Airway epithelial cell (primary cell): Measurements from ENCODE around the gene KLK13. TPM values are rescaled to one million over a fixed set of nuclear protein-coding genes. Genes with fewer than 3 reads are reported as not detected.

Experiments used
- total RNA-seq: library from RNA; depleted of rRNA; stranded (reverse); fragments of >200 nt; gene quantifications from 2 replicates; pipeline ENCODE4 v1.2.3, GENCODE V29; 2015

Gene KLK13, protein sequence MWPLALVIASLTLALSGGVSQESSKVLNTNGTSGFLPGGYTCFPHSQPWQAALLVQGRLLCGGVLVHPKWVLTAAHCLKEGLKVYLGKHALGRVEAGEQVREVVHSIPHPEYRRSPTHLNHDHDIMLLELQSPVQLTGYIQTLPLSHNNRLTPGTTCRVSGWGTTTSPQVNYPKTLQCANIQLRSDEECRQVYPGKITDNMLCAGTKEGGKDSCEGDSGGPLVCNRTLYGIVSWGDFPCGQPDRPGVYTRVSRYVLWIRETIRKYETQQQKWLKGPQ
- 1.3 and 1.5 TPM in 2 replicates for total RNA-seq

DNA sequence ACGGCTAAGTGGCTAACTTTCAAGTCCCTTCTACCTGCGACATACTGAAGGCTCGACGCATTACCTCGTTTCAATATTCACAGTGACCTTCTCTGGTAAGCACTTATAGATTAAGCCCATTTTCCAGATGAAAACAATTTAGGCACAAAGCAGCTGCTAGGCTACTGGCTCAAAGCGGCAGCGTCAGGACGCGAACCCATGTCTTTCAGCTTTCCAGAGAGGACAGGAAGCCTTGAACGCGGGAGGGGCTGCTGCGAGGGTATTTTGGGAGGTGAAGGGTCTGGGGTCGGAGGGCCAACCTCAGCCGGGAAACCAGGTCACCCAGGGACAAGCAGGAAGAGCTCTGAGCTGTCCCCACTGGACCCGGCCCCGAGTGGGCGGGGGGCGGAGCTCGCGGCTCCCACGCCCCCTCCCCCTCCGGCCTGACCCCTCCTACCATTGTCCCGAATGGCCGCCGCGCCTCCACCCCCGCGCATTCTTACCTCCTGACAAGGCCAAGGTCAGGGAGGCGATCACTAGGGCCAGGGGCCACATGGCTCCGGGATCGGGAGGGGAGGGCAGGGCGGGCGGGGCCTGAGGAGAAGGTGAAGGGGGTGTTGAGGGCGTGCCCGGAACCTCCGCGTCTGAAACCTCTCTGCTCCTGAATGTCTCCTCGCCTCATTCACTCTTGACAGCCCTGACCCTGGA, at the start of gene KLK13:
KLK13 (minus strand) TSS at position 559 of the 687 bp plus-strand sequence; CDS start at position 534, 25 bp downstream.

DNA sequence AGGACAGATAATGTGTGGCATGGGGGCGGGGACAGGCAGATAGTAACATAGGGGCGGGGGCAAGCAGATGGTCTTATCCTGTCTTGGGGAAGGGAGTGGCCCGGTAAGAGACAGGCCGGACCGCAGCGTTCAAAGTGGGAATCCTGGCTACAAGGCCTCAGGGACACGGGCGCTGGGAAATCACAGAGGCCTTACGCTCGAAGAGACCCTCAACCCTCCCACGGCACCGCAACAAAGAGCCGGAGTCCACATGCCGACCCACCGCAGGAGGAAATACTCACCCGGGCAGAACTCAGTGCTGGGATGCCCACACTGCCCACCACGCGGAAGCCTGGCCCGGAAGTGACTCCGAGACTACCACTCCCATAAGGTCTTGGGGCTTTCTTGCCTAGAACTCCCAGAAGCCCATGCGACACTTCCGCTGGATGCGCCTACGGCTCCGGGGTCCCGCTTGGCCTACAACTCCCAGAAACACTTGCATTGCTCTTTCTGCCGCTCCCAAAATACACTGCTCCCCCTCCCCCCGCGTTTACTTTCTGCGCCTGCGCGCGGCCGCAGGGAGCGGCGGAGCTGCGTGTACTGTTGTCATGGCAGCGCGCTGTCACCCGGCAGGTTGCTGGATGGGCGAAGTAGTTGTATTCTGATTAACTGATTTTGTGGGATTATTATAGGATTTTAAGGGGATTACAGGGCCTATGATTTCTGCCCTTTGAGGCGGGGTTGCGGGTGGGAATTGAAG, 43.3 kb upstream of the KLK13 start, which contains the start of gene CTU1:
CTU1 (minus strand) TSS at position 344 of the 739 bp plus-strand sequence. CDS start 3,840 bp downstream, outside the sequence.

DNA sequence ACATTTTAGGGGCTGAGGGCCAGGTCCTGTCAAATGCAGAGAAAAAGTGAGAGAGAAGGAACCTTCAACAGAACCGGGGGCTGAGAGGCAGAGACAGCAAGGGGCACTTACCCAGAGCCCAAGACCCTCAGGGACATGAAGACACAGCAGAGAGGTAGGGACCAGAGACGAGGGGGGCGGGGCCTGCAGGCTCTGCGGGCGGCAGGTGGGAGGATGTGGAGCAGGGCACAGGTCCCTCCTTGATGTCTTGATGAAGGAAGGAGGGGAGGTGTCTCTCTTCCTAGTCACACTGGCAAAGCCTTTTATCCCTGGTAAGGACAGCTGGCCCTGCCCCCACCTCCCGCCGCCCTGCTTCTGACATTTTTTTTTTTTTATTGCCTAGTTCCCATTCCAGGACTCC, 17.7 kb upstream of the KLK13 start, which contains the start of gene KLK14:
KLK14 (minus strand) TSS at position 277 of the 400 bp plus-strand sequence; CDS start at position 4, 273 bp downstream.

DNA sequence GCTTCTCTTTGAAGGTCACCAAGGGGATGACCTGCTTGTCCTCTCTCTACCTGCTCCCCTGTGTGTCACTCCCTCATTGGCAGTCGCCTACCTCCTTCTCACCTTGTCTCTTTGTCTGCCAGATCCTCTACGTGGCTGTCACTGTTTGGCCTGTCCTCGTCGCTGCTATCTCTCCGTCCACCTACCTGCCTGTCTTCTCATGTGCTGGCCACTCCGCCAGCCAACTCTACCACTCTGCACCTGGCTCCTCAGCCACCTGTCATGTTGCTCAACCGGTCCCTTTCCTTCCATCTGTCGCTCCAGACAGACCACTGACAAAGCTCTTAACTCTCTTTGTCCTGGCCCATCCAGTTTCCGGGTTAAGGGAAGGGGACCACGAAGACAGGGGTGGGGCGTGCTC, 30.2 kb downstream of the KLK13 start, which contains the start of gene KLK12:
KLK12 (minus strand) TSS at position 299 of the 400 bp plus-strand sequence. CDS start 381 bp downstream, outside the sequence.

DNA sequence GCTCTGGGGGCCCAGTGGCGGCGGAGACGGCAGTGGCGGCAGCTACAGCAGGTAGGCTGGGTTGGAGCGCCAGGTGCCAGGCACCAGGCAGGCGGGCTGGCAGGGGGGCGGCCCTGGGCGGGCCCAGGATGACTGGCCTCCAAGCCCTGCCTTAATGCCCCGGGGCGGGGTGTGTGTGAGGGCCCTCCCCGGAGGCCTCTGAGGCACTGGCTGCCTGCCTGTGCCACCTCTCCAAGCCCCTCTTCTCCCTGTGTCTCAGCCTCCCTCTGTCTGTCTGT, 38.4 kb downstream of the KLK13 start, which contains the start of gene KLK11:
KLK11 (minus strand) TSS at position 63 of the 278 bp plus-strand sequence. CDS start 985 bp downstream, outside the sequence.

DNA sequence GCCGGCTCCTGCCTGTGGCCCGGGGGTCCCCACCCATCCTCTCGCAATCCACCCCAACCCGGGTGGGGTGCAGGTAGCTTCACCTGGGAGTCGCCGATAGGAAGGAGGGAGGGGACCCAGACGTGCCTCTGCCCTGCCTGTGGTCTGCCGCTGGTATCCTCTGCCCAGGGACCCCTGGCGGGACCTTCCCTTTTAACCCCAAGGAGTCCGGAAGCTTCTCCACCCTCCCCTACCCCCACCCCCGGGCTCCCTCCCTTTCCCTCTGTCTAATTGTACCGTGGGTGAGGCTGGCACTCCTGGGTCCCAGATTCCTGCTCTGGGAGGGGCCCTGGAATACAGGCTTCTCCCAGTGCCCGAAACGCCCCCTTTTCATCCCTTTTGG, 45.4 kb downstream of the KLK13 start, which contains the start of gene KLK10:
KLK10 (minus strand) TSS at position 166 of the 382 bp plus-strand sequence. CDS start 579 bp downstream, outside the sequence.

Other genes with a start within 250 kb of the KLK13 start
- 1.3 TPM in 1 of 2 replicates, not detected in the other for gene KLK1, start 241.3 kb downstream of the KLK13 start, total RNA-seq
- not detected in 2 replicates for gene KLK15, start 231.5 kb downstream of the KLK13 start, total RNA-seq
- not detected in 2 replicates for gene KLK3, start 210.2 kb downstream of the KLK13 start, total RNA-seq
- not detected in 2 replicates for gene KLK2, start 191.7 kb downstream of the KLK13 start, total RNA-seq
- gene KLK4, start 153.7 kb downstream of the KLK13 start, total RNA-seq: not detected in 2 replicates
- 41.5 and 42.7 TPM in 2 replicates for gene KLK5, start 112.1 kb downstream of the KLK13 start, total RNA-seq
- 2.2 and 2.8 TPM in 2 replicates for gene KLK6, start 95.5 kb downstream of the KLK13 start, total RNA-seq
- 60.4 and 65.1 TPM in 2 replicates for gene KLK7, start 81.2 kb downstream of the KLK13 start, total RNA-seq
- gene KLK8, start 63.5 kb downstream of the KLK13 start, total RNA-seq: 56.3 and 78.2 TPM in 2 replicates
- 183 and 202 TPM in 2 replicates for gene KLK10, start 45.4 kb downstream of the KLK13 start, total RNA-seq
- 42.9 and 68.4 TPM in 2 replicates for gene KLK11, start 38.5 kb downstream of the KLK13 start, total RNA-seq
- gene KLK12, start 30.1 kb downstream of the KLK13 start, total RNA-seq: 30.3 and 33.1 TPM in 2 replicates
- gene KLK14, start 17.8 kb upstream of the KLK13 start, total RNA-seq: not detected in 2 replicates
- 14.5 and 18.1 TPM in 2 replicates for gene CTU1, start 43.3 kb upstream of the KLK13 start, total RNA-seq
- gene SIGLEC9, start 59.8 kb upstream of the KLK13 start, total RNA-seq: not detected in 2 replicates
- gene SIGLEC7, start 77.2 kb upstream of the KLK13 start, total RNA-seq: not detected in 2 replicates
- not detected in 2 replicates for gene CD33, start 160.0 kb upstream of the KLK13 start, total RNA-seq
- not detected in 2 replicates for gene SIGLECL1, start 186.0 kb upstream of the KLK13 start, total RNA-seq
- not detected in 2 replicates for gene IGLON5, start 246.6 kb upstream of the KLK13 start, total RNA-seq